ENCODE results near the gene TM4SF20.
"Not testable (repeated sequence)": the region's sequence is repeated elsewhere in the genome, so short reads cannot be mapped to it uniquely, and the experiment has no call there.

TM4SF20 gene

DNA sequence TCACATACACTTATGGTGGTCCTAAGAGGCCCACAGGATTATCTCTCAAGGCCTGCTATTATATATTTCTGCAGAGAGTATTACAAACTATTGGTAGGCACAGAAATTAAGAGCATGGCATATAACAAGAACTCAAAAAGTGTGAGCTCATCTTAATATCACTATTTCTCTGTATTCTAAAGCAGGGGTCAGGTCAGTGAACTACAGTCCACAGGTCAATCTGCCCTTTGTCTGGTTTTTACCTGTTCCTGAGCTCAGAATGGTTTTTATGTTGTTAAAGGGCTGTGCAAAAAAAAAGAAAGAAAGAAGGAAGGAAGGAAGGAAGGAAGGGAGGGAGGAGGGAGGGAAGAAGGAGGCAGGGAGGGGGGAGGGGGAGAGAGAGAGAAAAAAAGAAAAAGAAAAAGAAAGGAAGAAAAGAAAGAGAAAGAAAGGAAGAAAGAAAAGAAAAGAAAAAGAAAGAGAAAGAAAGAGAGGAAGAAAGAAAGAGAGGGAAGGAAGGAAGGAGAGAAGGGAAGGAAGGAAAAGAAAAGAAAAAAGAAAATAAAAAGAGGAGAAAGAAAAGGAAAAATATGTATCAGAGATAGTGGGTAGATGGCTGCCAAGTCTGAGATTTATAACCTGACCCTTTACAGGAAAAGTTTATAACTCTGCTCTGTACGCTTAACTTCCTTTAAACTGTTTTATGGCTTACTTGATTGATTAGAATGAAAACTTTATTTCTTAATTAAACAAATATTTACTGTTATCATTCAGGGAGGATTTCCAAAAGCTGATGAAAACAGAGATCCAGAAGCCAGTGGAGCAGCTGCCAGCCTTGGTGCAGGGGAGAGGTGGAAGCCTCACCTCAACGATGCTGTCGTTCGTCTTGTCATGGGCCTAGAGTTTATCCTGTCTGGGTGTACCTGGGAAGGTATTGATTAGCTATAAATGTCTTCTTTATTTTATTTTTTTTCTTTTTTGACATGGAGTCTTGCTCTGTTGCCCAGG, 19.9 kb upstream of the TM4SF20 start:
- DNase-seq (ENCODE audit: low read depth) = no peak

DNA sequence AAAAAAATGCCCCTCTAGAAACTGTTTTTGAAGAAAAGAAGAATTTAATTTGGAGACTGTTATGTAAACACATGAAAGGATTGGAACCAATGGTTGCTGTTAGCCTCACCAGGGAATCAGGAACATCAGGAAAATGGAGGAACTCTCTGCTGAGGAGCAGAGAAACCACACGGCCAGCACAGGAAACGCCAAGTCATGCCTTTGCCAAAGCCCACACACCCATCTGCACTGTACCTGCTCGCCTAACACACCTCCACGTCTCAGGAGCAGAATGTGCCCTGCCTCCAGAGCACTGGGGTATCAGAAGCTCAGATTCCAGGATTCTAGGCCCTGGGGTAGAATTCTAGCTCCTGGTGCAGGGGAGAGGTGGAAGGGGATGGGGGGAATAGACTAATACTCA, 18.5 kb upstream of the TM4SF20 start:
- no peak for DNase-seq (ENCODE audit: low read depth)

DNA sequence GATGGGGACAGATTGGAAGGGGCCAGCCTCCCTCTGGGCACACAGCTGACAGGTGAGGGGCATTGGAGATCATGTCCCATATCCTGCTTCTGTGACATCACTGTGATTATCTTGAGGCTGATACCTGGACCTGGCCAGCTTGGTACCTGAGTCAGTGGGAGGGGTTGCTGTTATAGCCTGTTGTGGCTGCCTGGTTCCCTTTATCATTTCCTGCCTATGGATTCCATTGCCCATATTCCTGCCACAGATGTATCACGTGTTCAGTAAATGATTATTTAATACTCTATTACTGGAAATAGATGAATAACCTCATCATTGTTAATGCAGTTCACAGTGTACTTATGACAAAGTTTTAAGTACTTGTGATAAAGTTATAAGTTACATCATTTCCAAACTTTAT, 16.4 kb upstream of the TM4SF20 start:
- DNase-seq (ENCODE audit: low read depth) = no peak

DNA sequence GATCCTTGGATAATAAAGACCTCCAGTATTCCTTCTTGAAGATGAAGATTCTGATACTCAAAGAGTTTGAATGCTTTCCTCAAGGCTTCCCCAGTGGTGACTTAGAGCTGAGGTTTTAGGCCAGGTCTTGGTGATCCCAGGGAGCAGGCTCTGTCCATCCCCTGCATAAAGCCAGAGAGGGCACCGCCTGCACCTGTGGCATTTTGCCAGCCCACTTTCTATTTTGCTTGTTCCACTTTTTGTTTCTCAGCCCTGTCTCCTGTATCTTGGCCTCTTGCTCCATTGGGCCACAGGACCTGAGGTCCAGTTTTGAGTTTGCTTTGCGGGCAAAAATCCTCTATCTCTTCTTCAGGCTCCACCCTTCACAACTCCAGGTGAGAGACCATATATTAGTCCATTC, 15.3 kb upstream of the TM4SF20 start:
- DNase-seq (ENCODE audit: low read depth) = no peak

DNA sequence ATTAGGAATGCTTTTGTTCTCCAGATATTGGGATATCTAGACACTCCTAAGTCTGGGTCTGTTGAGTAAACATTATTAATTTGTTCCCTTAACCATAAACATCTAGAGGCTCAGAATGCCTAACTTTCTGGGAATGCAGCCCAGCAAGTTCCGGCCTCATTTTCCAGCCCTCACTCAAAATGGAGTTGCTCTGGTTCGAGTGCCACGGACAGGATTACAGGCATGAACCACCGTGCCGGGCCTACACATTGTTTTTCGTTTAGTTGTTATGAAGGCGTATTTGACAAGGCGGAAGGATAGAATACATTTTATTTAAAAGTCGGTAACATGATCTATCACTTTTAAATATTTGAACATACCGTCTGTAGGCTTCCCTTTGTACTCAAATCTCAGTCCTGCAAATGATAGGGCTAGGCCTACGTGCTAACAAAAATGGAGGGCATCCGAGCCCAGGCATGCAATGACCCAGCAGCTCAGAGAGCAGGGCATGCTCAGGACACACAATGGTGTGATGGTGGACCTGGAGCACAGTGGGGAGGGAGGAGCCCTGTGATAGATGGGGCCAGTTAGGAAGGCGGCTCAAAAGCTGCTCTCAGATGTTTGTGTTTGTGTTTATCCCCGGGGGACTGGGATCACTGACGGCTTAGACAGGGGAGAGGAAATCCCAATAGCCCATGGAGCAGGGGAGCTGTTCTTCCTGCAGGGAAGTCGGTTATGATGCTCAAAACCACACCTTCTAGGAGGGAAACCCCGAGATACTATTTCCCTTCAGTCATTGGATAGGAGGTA, 11.6 kb upstream of the TM4SF20 start:
- DNase-seq (ENCODE audit: low read depth) = no peak

DNA sequence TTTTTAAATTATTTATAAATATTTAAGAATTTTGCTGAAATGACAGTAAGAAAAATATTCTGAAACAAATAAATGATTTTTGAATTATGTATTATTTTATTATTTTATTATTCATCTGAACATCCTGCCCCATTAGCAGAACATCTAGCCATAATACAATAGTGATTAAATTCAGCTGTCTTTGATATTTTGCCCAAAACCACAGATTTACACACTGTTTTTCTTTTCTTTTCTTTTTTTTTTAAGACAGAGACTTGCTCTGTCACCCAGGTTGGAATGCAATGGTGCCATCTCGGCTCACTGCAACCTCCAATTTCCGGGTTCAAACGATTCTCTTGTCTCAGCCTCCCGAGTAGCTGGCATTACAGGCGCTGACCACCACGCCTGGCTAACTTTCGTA, 10.6 kb upstream of the TM4SF20 start:
- no peak for DNase-seq (ENCODE audit: low read depth)

DNA sequence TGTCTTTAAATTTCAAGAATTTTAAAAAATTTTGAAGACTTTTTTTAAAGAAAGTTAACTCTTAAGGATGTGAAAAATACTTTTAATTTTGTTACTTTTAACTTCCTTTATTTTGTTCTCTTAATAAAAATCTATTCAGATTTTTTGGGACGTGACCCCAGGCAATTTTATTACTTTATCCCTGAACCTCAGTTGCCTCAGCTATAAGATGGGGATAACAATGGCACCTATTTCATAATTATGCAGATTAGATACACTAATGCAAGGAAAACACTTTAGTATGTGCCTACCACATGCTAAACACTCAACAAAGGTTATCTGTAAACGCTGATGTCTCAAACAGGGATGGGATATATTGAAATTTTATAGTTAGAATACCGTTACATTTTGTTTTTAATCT, 10.1 kb upstream of the TM4SF20 start:
- no peak for DNase-seq (ENCODE audit: low read depth)

DNA sequence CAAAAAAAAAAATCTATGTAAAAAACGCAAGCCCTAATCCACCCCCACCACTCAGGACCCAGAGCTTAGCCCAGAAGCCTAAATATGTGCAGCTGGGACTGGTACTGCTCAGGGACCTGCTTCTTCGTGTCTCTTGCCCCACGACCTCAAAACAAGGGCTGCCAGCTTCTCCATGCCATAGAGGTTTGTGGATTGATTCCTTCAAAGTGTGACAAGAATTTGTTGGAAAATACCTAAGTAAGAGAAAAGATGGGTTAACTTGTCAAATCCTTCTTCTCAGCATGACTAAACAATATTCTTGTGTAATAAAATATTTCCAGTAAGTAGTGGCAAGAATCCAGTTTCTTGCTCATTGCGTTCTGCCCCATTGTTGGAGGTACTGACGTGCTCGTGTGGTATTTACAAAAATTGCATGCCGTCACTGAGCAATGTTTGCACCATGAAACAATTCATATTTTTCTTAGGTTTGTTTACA, 9.5 kb upstream of the TM4SF20 start:
- no peak for DNase-seq (ENCODE audit: low read depth)

DNA sequence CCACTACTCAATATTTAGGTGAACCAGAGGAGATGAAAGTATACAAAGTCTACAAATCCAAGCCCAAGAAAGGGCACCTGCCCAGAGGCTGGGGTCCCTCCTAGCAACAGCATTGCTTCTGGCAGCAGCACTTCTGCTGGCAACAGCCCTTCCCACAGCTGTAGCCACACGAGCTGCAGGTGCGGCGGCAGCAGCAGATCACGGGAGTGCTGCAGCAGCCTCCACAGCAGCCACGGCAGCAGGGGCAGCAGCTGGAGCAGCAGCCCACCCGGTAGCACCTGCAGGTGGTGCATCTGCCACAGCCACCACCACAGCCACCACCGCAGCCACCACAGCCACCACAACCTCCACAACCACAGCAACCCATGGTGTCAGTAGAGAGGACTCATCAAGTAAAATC, 8.5 kb upstream of the TM4SF20 start, which contains the start of gene SCYGR1:
Gene SCYGR1 (minus strand): TSS at position 367 of the 400 bp plus-strand sequence. CDS start 0 bp downstream, at position 367.
- not testable (repeated sequence) for DNase-seq (ENCODE audit: low read depth)

DNA sequence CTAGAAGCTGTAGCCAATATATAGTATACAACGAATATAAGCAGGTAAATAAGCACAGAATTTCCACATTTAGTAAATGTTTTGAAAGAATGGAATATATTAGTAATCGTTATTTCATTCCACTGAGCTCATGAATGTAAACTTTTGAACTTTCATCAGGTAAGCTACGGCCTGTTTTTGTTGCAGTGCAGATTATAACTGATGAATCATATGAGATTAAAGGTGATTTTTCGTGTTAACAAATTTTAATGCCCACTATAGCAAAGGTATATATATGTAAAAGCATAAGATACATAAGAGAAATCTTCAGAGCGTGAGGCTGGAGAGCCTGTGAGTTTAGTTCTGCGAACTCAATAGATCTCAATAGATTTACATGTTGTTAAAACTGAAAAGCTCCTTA, 7.5 kb upstream of the TM4SF20 start:
- DNase-seq (ENCODE audit: low read depth) = no peak

DNA sequence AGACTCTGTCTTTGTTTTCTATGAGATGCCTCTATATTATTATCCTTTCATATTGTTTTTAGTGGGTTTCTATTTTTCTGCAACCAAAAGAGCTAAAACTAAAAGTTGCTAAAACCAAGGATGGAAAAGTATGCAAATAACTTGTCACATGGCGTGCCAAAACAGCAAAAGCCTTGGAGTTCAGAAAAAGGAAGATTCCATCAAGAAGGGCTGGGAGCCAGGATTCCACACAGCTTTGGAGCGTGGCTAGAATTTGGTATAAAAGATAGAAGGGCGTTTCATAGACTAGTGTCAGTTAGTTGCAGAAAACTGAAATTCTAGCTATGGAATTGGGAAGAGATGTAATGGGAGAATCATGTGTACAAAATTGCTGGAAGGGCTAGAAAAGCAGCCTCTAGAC, 4.6 kb upstream of the TM4SF20 start:
- DNase-seq (ENCODE audit: low read depth) = no peak

DNA sequence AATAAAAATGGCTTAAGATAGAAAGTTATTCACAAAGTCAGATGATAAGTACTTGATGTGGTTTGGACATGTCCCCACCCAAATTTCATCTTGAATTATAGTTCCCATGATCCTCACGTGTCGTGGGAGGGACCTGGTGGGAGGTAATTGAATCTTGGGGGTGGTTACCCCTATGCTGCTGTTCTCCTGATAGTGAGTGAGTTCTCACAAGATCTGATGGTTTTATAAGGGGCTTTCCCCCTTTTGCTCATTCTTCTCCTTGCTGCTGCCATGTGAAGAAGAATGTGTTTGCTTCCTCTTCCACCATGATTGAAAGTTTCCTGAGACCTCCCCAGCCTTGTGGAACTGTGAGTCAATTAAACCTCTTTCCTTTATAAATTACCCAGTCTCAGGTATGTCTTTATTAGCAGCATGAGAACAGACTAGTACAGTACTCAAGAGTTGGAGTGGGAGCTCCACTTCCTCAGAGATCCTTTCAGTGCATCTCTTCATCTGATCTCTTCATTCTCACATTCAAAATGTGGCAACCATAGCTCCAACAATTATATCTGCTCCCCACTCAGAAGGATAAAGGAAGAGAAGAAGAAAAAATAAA, 3.2 kb upstream of the TM4SF20 start:
- DNase-seq (ENCODE audit: low read depth) = not testable (repeated sequence)

DNA sequence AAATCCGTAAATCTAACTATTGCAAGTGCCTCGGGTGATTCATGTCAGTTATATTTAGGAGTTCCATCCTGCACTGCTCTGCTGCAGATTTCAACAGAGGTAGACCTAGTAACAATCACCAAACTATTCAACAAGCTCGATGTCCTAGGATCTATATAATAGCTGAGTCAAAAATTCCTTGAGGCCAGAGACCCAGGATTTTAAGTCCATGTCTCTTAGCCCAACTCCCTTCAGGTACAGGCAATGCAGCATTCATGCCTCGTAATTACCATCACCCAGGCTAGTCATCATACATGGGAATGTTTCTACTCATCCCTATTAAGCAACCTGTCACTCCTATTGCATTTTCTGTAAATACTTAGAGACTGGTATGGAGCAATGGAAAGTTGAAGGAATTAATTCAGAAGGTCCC, 729 bp downstream of the TM4SF20 start:
- no peak for DNase-seq (ENCODE audit: low read depth)

DNA sequence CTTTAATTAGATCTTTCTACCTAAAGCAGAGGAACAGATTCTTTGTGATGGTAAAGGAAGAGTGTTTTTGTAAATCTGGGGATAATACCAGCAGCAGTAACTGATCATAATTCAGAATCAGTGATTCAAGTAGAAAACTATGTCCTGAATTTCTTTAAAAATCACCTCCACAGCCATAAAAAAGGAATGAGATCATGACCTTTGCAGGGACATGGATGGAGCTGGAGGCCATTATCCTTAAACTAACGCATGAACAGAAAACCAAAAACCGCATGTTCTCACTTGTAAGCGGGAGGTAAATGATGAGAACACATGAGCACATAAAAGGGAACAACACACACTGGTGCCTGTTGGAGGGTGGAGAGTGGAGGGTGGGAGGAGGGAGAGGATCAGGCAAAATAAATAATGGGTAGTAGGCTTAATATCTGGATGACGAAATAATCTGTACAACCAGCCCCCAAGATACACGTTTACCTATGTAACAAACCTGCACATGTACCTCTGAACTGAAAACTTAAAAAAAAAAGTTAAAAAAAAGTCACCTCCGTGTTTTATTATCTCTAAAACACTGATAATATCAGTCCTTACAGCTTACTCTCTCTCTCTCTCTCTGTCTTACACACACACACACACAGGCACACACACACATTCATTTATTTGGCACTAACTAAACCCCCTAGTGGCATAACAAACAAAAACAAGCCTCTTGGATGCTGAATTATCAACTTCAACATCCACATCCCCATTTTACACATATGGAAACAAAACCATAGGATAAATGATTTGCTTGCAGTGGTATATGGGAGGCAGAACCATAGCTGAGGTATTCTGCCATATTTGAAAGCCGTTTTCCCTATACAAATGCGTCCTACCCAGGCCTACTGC, 1.4 kb downstream of the TM4SF20 start:
- DNase-seq (ENCODE audit: low read depth) = no peak

DNA sequence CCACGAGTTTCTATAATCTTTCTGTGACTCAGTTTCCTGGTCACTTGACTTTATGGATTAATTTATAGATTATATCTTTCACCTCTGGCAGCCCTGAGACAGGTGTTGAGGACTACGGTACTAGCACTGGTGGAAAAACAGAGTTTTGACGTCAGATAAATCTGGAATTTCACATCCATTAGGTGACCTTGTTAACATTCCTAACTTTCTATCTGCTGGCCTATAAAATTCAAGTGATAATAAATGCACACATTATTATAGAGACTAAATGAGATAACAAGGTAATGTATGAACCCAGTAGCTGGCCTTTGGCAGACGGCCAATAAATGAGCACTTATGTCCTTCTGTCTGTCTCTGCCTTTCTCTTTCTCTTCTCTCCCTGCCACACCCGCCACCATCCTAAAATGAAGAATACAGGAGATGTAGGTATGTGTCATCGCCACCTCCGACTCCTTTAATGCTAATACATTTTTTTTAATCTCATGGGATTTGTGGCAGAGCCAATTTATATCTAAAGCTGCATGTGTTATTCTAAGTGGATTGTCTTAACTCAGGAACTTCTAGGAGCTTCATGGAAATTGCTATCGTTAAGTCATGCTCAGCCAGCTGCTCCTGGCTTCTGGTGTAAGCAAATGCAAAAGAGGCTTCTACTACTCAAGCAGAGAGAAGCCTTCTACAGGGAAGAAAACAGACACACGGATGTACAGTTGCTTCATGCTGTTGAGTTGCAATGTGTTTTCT, 2.3 kb downstream of the TM4SF20 start:
- no peak for DNase-seq (ENCODE audit: low read depth)

DNA sequence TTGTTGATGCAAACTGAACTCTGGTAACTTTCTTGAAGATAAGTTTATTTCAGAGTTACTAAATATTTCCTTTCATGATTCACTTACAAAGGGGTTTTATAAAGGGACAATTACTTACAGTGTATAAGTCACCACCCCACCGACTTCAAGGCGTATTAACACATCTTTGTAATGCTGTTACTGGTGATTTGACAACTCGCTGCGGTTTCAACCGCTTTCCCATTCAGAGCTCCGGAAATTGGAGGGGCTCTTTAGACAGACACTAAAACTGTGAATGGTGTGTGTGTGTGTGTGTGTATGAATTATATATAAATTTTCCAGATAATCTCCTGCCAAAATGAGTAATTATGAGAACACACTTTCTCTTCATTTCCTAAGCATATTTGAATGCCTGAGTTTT, 4.9 kb downstream of the TM4SF20 start:
- DNase-seq (ENCODE audit: low read depth) = no peak

DNA sequence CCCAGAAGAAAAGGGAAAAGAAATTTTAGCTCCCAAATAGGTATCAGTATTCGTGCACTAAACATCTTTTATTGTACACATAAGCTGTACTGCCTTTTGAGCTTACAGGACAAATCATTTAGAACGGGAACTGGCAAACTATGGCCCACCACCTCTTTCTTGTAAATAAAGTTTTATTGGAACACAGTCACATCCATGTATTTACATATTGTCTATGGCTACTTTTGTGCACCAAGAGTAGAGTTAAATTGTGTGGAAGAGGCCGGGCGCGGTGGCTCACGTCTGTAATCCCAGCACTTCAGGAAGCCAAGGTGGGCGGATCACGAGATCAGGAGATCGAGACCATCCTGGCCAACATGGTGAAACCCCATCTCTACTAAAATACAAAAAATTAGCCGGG, 5.7 kb downstream of the TM4SF20 start:
- no peak for DNase-seq (ENCODE audit: low read depth)

DNA sequence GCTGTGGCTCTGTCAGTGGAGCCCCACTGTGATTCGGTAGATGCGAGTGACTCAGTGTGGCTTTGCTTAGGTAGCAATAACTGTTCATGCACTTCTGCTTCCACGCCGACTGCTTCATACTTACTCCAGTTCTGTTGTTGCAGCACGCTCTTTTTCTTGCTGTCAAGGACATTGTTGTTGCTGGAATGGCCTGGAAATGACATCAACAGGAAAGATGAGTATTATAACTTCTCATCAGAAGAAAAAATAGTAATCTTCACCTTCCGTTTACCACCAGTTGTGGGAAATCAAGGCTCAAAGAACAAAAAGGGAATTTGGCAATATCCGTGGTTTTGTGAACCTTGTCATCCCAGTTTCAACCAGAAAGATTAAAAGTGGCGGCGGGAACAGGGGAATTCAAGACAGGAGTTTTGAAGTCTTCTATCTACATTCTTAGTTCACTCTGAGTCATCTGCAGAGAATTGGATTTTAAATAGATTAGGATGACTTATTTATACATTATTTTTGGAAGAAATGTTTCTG, 8.3 kb downstream of the TM4SF20 start:
- no peak for DNase-seq (ENCODE audit: low read depth)

DNA sequence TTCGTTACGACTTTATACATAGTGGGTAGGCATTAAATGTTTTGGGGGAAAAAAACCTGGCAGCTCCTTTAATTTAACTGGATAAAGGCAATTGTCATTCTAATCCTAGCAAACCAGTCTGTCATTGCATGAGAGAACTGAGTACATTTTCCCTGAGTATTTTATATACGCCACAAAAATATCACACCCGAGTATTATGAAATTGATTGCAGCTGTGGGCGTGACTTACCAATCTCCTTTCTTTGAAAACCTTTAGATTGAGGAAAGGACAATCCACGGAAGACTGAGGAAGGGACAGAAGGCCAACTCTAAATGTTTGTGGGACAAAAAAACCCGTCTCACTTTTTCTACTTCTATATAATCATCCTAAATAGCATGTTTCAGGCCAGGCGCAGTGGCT, 9.0 kb downstream of the TM4SF20 start:
- DNase-seq (ENCODE audit: low read depth) = no peak

DNA sequence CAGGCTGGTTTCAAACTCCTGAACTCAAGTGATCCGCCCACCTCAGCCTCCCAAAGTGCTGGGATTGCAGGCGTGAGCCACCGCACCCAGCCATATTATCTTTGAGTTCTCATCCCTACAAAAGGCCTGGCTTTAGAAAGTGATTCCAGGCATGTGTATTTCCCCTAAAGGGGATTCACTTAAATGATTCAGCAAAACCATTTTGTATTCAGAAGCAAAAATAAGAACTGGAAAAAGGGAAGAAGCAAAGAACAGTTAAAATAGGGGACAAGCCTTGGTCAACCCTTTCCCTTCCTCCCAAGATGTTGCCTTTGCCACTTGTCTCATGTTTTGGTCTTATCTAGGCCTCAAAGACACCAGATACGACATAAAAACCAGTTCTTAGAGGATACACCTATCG, 10.5 kb downstream of the TM4SF20 start:
- DNase-seq (ENCODE audit: low read depth) = no peak

DNA sequence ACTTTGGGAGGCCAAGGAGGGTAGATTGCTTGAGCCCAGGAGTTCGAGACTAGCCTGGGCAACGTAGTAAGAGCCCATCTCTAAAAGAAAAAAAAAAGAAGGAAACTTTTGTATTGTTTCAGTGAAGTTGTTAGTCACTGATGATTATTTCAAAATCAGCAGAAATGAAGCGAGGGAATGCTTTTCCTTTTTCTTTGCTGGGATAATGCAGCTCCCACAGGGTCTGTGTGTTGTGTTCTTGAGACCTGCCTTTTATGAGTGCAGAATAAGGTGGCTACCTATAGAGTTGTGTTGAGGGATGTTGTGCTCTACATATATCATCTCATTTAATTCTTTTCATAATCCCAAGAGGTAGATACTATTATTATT, 11.7 kb downstream of the TM4SF20 start:
- DNase-seq (ENCODE audit: low read depth) = no peak

All from CMK (cell line).